WTC11 (cell line): ENCODE results near the gene ABCB7.

Source experiments
- CREM ChIP-seq: sonication (generic); formaldehyde crosslinking; IDR thresholded peaks from 2 replicates; pipeline ENCODE4 v1.8.1; 2022; ENCODE audit warnings: mild to moderate bottlenecking, missing genetic modification reagents, moderate library complexity
- ESRRA ChIP-seq: sonication (generic); formaldehyde crosslinking; IDR thresholded peaks from 2 replicates; pipeline ENCODE4 v1.8.1; 2022; ENCODE audit warnings: mild to moderate bottlenecking, missing genetic modification reagents, borderline replicate concordance
- NR1H2 ChIP-seq: sonication (generic); formaldehyde crosslinking; IDR thresholded peaks from 2 replicates; pipeline ENCODE4 v1.9.0; 2021; ENCODE audit warnings: mild to moderate bottlenecking, moderate library complexity, missing genetic modification reagents
- TF ChIP-seq, protein P1 (sequence below): fragments of 200-600 bp; IDR thresholded peaks from 2 replicates; pipeline ENCODE4 v1.8.0; 2022; ENCODE audit warnings: antibody characterized with exemption
- TF ChIP-seq, protein P2 (sequence below): sonication (generic); formaldehyde crosslinking; conservative IDR thresholded peaks from 2 replicates; pipeline ENCODE4 v1.8.1; 2022; ENCODE audit warnings: mild to moderate bottlenecking, missing genetic modification reagents
- TF ChIP-seq, protein P3 (sequence below): sonication (generic); formaldehyde crosslinking; IDR thresholded peaks from 2 replicates; pipeline ENCODE4 v1.8.1; 2023; ENCODE audit warnings: mild to moderate bottlenecking, missing genetic modification reagents

DNA sequence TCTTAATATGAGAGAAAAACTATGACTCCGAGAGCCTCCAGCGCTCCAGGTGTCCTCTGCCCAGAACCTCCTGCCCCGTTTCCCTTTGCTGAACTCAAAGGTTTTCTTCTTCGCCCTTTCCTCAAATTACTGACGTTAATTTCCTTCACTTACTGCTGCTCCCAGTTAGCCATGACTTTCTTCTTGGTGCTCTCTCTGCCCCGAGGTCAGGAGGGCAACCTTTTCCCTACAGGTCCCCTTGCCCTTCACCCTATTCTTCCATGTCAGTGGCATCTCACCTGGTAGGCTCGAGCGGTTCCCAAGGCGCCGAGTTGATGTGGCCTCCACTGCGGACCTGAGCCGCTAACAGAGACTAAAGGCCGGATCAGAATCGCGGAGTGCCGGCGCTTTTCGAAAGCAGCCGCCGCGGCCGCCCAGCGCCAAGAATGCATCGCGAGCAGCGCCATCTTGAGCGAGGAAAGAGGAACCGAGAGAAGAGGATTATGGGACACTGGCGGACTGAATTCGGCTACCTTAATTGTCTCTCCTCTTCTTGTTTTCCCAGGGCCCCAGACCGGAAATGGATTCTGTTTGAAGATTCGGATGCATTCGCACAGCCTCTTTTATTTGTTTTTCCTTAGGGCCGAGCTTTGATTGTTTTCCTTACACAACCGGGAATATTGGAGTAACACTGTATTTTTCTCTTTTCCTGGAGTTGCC is at the start of gene ABCB7:
- no peak for TF ChIP-seq ESRRA
- TF ChIP-seq NR1H2 (CRISPR knock-in tag) = no peak
- TF ChIP-seq, protein P1, sequence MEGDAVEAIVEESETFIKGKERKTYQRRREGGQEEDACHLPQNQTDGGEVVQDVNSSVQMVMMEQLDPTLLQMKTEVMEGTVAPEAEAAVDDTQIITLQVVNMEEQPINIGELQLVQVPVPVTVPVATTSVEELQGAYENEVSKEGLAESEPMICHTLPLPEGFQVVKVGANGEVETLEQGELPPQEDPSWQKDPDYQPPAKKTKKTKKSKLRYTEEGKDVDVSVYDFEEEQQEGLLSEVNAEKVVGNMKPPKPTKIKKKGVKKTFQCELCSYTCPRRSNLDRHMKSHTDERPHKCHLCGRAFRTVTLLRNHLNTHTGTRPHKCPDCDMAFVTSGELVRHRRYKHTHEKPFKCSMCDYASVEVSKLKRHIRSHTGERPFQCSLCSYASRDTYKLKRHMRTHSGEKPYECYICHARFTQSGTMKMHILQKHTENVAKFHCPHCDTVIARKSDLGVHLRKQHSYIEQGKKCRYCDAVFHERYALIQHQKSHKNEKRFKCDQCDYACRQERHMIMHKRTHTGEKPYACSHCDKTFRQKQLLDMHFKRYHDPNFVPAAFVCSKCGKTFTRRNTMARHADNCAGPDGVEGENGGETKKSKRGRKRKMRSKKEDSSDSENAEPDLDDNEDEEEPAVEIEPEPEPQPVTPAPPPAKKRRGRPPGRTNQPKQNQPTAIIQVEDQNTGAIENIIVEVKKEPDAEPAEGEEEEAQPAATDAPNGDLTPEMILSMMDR = no peak
- TF ChIP-seq CREM (CRISPR knock-in tag) = no peak
- TF ChIP-seq, protein P2, sequence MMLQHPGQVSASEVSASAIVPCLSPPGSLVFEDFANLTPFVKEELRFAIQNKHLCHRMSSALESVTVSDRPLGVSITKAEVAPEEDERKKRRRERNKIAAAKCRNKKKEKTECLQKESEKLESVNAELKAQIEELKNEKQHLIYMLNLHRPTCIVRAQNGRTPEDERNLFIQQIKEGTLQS (CRISPR knock-in tag) = no peak
- TF ChIP-seq, protein P3, sequence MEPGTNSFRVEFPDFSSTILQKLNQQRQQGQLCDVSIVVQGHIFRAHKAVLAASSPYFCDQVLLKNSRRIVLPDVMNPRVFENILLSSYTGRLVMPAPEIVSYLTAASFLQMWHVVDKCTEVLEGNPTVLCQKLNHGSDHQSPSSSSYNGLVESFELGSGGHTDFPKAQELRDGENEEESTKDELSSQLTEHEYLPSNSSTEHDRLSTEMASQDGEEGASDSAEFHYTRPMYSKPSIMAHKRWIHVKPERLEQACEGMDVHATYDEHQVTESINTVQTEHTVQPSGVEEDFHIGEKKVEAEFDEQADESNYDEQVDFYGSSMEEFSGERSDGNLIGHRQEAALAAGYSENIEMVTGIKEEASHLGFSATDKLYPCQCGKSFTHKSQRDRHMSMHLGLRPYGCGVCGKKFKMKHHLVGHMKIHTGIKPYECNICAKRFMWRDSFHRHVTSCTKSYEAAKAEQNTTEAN = no peak
